Gastroesophageal sphincter (tissue), 3 donors: Measurements from ENCODE around the gene RPS6KB1.

Experiments
- CTCF ChIP-seq, 4 experiments: fragments of 200-600 bp in 2 of 4; fragments of 450-650 bp in 2 of 4; sonication (generic) in 1 of 4; IDR thresholded peaks; one replicate each; pipeline ENCODE4 v1.5.1; 2017 to 2019; ENCODE audit warnings: antibody characterized with exemption in 4 of 4, mild to moderate bottlenecking in 2 of 4, moderate library complexity in 2 of 4
- EP300 ChIP-seq: sonication (generic); formaldehyde crosslinking; IDR thresholded peaks from one replicate; pipeline ENCODE4 v1.6.1; 2017; ENCODE audit warnings: antibody characterized with exemption, mild to moderate bottlenecking
- POLR2A ChIP-seq, 2 donors: fragments of 450-650 bp; IDR thresholded peaks; one replicate each; pipeline ENCODE4 v1.6.1; 2017; ENCODE audit warnings: antibody characterized with exemption in 2 of 2, mild to moderate bottlenecking in 2 of 2, moderate library complexity in 1 of 2
- POLR2AphosphoS5 ChIP-seq: sonication (generic); formaldehyde crosslinking; IDR thresholded peaks from one replicate; pipeline ENCODE4 v1.6.1; 2017; ENCODE audit warnings: antibody characterized with exemption

GRCh38 chr17:59858932-59859331, 34.0 kb upstream of the RPS6KB1 start:
- no peak for TF ChIP-seq CTCF (IDR thresholded peaks at IDR 0.05)
- TF ChIP-seq POLR2AphosphoS5, result no peak
- TF ChIP-seq EP300, result no peak
- TF ChIP-seq POLR2A (IDR thresholded peaks at IDR 0.05), result no peak
